GM12891 (cell line): ENCODE results near the gene CDK6.

Source experiments
- DNase-seq: peaks from one replicate; pipeline ENCODE4 v3.0.0; 2011; ENCODE audit warnings: low spot score; ENCODE audit not compliant: insufficient read length
- FAIRE-seq: peaks from 2 replicates; lab custom pipeline; 2011; peaks lifted over from hg19 to GRCh38; lab: Jason Lieb, UNC
- PAX5 ChIP-seq: IDR thresholded peaks from 2 replicates; pipeline ENCODE4 v1.6.1; 2011; ENCODE audit warnings: low read length, moderate library complexity, mild to moderate bottlenecking; ENCODE audit not compliant: insufficient read depth, severe bottlenecking
- POLR2A ChIP-seq: IDR thresholded peaks from 2 replicates; pipeline ENCODE4 v1.6.1; 2011; ENCODE audit warnings: low read depth, low read length, control low read depth
- POLR2AphosphoS5 ChIP-seq: IDR thresholded peaks from 2 replicates; pipeline ENCODE4 v1.6.1; 2011; ENCODE audit warnings: low read depth, low read length, control low read depth
- POU2F2 ChIP-seq: IDR thresholded peaks from 2 replicates; pipeline ENCODE4 v1.6.1; 2011; ENCODE audit warnings: low read depth, mild to moderate bottlenecking, control low read depth, low read length, moderate library complexity
- SPI1 ChIP-seq: IDR thresholded peaks from 2 replicates; pipeline ENCODE4 v1.6.1; 2011; ENCODE audit warnings: low read depth, low read length, control low read depth
- TAF1 ChIP-seq: IDR thresholded peaks from 2 replicates; pipeline ENCODE4 v1.6.1; 2011; ENCODE audit warnings: low read depth, low read length, control low read depth

CDK6 gene

GRCh38 chr7:92669616-92670165 lies 166.7 kb downstream of the CDK6 start:
- DNase-seq (no peak), FAIRE-seq (no peak)
- TF ChIP-seq POLR2AphosphoS5 (no peak), PAX5 (no peak)

- TF ChIP-seq POLR2AphosphoS5 (no peak), SPI1 (no peak), TAF1 (no peak), PAX5 (no peak), POLR2A (no peak), POU2F2 (no peak)
- DNase-seq (no peak), FAIRE-seq (no peak)
Measured at GRCh38 chr7:92668564-92668963, 167.8 kb downstream of the CDK6 start.

DNA sequence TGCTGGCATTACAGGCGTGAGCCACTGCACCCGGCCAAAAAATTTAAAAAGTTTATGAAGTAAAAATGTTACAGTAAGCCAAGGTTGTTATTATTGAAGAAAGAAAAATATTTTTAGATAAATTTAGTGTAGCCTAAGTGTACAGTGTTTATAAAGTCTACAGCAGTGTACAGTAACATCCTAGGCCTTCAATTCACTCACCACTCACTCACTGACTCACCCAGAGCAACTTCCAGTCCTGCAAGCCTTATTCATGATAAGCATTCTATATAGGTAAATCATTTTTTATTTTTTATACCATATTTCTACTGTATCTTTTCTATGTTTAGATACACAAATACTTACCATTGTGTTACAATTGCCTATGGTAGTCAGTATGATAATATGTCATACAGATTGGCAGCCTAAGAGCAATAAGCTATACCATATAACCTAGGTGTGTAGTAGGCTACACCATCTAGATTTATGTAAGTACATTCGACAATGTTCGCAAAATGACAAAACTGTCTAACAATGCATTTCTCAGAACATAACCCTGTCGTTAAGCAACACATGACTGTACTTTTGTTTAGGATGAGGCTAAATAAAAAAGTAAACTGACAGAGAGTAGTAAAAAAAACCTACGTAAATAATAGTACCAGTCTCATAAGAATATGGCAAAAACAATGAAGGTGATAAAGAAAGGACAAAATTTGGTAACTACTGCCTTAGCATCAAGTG lies 168.4 kb downstream of the CDK6 start:
- no peak for FAIRE-seq
- DNase-seq: no peak
- TF ChIP-seq POLR2AphosphoS5: no peak
- TF ChIP-seq SPI1: no peak
- no peak for TF ChIP-seq POLR2A
- TF ChIP-seq TAF1: no peak
- no peak for TF ChIP-seq PAX5
- TF ChIP-seq POU2F2: no peak

DNA sequence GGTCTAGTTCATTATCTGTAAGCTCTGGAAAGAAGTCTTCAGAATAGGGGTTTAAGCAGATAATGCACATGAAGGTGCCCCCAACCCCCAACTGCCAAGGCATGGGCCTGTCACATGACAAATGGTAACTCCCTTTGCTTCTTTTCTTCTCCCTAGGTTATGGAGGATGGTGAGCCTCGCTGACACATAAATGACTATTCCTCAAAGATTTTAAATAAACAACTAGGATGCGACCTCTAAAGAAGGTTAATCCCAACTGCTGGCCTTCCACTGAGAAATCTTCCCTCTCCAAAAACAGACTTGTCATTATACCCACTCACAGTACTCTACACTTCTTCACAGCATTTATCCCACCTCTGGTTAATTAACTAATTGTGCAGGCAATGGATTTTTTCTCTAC lies 170.4 kb downstream of the CDK6 start:
- TF ChIP-seq PAX5 (no peak), POLR2A (no peak), TAF1 (no peak), POU2F2 (no peak), SPI1 (no peak), POLR2AphosphoS5 (no peak)
- FAIRE-seq (no peak), DNase-seq (no peak)

- FAIRE-seq (no peak), DNase-seq (no peak)
- TF ChIP-seq POLR2AphosphoS5 (no peak), PAX5 (no peak), POU2F2 (no peak), POLR2A (no peak), SPI1 (no peak), TAF1 (no peak)
Measured at GRCh38 chr7:92661651-92662050, 174.7 kb downstream of the CDK6 start.

- FAIRE-seq: no peak
- DNase-seq: no peak
- TF ChIP-seq POU2F2 (no peak), SPI1 (no peak), PAX5 (no peak), POLR2AphosphoS5 (no peak), TAF1 (no peak)
Measured at GRCh38 chr7:92658671-92659070, 177.7 kb downstream of the CDK6 start.

DNA sequence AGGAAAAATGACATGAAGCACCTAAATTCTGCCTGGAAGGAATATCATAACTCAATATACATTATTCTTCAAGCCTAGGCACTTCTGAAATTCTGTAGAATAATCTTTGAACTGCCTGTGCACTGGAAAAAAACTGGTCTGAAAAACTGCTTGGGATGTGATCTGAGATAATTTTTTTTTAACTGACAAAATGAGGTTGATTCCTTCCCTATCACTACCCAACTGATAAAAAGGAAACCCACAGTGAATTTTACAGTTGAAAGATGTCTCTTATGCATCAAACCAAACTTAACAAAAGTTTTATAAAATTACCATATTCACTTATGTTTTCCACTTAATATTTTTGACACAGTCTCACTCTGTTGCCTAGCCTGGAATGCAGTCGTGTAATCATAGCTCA lies 179.0 kb downstream of the CDK6 start:
- DNase-seq (no peak), FAIRE-seq (no peak)
- TF ChIP-seq SPI1 (no peak), POU2F2 (no peak), POLR2A (no peak), TAF1 (no peak), PAX5 (no peak), POLR2AphosphoS5 (no peak)

DNA sequence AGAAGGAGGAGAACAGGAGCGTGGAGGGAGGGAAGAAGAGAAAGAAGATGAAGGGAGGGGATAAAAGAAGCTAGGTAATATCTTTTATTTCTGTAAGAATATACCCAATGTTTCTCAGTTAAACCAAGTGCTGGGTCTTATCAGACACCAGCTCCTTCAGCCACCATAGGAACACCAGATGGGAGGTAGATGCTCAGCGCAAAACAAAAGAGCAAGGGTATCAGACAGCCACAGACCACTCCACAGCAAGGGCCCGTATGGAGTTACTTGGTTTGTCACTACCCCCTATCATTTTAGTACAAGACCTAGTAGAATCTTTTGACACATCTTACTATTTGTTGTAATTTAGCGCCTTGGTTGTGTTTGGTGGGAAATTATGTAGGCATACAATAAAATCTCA lies 180.3 kb downstream of the CDK6 start:
- FAIRE-seq (no peak), DNase-seq (no peak)
- no peak for TF ChIP-seq POLR2A
- no peak for TF ChIP-seq SPI1
- no peak for TF ChIP-seq PAX5
- no peak for TF ChIP-seq TAF1
- TF ChIP-seq POLR2AphosphoS5: no peak
- TF ChIP-seq POU2F2: no peak

DNA sequence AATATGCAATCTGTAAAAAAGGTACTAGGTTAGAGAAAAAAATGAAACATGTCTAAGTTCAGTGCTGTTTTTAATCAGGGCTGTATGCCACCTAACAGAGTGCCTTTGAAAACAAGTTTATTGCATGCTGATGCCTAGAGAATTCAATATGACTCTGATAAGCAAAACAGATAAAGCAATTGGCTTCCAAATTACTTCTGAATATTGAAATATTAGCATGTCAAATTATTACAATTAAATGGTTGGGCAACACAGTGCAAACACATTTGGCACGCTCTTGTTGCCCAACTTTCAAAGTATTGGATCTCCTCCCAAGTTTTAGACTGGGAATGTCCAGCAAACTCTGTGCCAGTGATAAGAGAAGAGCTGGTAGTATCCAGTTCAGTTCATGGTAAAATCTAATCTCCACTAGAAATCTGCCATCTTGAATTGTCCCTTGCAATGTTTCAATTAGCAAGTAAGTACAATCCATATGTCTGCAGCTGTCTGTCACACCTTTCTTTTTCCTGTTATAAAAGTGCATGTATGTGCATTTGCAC lies 181.0 kb downstream of the CDK6 start:
- no peak for TF ChIP-seq POLR2AphosphoS5
- TF ChIP-seq POU2F2: no peak
- no peak for TF ChIP-seq PAX5
- TF ChIP-seq SPI1: no peak
- TF ChIP-seq POLR2A: no peak
- no peak for TF ChIP-seq TAF1
- FAIRE-seq: no peak
- no peak for DNase-seq

- TF ChIP-seq POLR2A: no peak
- no peak for TF ChIP-seq POU2F2
- no peak for TF ChIP-seq POLR2AphosphoS5
- TF ChIP-seq SPI1: no peak
- FAIRE-seq: no peak
- DNase-seq: no peak
Measured at GRCh38 chr7:92653136-92653535, 183.2 kb downstream of the CDK6 start.
